ENCODE data around the gene CCDC73.
A peak's percentile ranks its signal among the peaks of the same experiment; 100 is the strongest.
"Not testable (repeated sequence)": the region's sequence is repeated elsewhere in the genome, so short reads cannot be mapped to it uniquely, and the experiment has no call there.

The CCDC73 gene

GRCh38 chr11:32775908-32776307 lies 18.6 kb downstream of the CCDC73 start:
- ATAC-seq (no peak), DNase-seq (no peak)
- Mint-ChIP-seq H3K27me3 (no peaks in the 10 kb centered on the region), H3K4me3 (peak overlapping the region; percentile 17 to 34), H3K4me1 (peaks cover 12% of the 10 kb centered on the region), H3K9me3 (no peaks in the 10 kb centered on the region), H3K27ac (peak overlapping the region in 1 of 2 donors; percentile 13)

- no peaks in the 10 kb centered on the region for H3K9me3 Mint-ChIP-seq
- no peak overlapping the region for H3K4me3 Mint-ChIP-seq
- H3K27me3 Mint-ChIP-seq, result no peaks in the 10 kb centered on the region
- ATAC-seq, result no peak
- H3K4me1 Mint-ChIP-seq, result peaks cover 12% of the 10 kb centered on the region
- no peak overlapping the region for H3K27ac Mint-ChIP-seq
- DNase-seq, result no peak
These were observed 20.4 kb downstream of the CCDC73 start for GRCh38 chr11:32774081-32774480.

- Mint-ChIP-seq H3K27ac (no peak overlapping the region), H3K4me1 (peaks cover 12% of the 10 kb centered on the region), H3K4me3 (no peak overlapping the region), H3K9me3 (no peaks in the 10 kb centered on the region), H3K27me3 (no peaks in the 10 kb centered on the region)
- ATAC-seq, result no peak
- no peak for DNase-seq
These were observed 21.7 kb downstream of the CCDC73 start for GRCh38 chr11:32772731-32773130.

GRCh38 chr11:32761774-32762173 lies 32.7 kb downstream of the CCDC73 start:
- not testable (repeated sequence) for DNase-seq, H3K4me3 Mint-ChIP-seq, H3K27me3 Mint-ChIP-seq, ATAC-seq, H3K4me1 Mint-ChIP-seq, H3K27ac Mint-ChIP-seq
- peaks cover 4 to 20% of the 10 kb centered on the region in 2 donors for H3K9me3 Mint-ChIP-seq

GRCh38 chr11:32758291-32758690 lies 36.2 kb downstream of the CCDC73 start:
- Mint-ChIP-seq H3K4me3 (no peak overlapping the region), H3K9me3 (peaks cover 0 to 7% of the 10 kb centered on the region in 2 donors), H3K27ac (no peak overlapping the region), H3K4me1 (no peaks in the 10 kb centered on the region), H3K27me3 (peaks cover 8% of the 10 kb centered on the region)
- DNase-seq (no peak), ATAC-seq (no peak)

- H3K27me3 Mint-ChIP-seq, result peaks cover 11% of the 10 kb centered on the region
- H3K27ac Mint-ChIP-seq, DNase-seq, ATAC-seq, H3K4me3 Mint-ChIP-seq, H3K4me1 Mint-ChIP-seq, H3K9me3 Mint-ChIP-seq: not testable (repeated sequence)
These were observed 41.3 kb downstream of the CCDC73 start for GRCh38 chr11:32753181-32753580.

- ATAC-seq, result no peak
- no peak overlapping the region for H3K4me3 Mint-ChIP-seq
- no peak for DNase-seq
These were observed 42.5 kb downstream of the CCDC73 start for GRCh38 chr11:32752001-32752400.

GRCh38 chr11:32751381-32751780 lies 43.1 kb downstream of the CCDC73 start:
- Mint-ChIP-seq H3K27ac (no peak overlapping the region), H3K4me1 (no peaks in the 10 kb centered on the region), H3K27me3 (peaks cover 19% of the 10 kb centered on the region), H3K4me3 (no peak overlapping the region), H3K9me3 (peaks cover 6 to 12% of the 10 kb centered on the region in 2 donors)
- no peak for DNase-seq
- ATAC-seq, result no peak

More at GRCh38 chr11:32752001-32752400, 42.5 kb downstream of the CCDC73 start:
- H3K27ac Mint-ChIP-seq, result no peak overlapping the region
- peaks cover 19% of the 10 kb centered on the region for H3K27me3 Mint-ChIP-seq
- H3K9me3 Mint-ChIP-seq, result peaks cover 0 to 12% of the 10 kb centered on the region in 2 donors
- H3K4me1 Mint-ChIP-seq, result no peaks in the 10 kb centered on the region

GRCh38 chr11:32729976-32730375 lies 64.5 kb downstream of the CCDC73 start:
- DNase-seq (no peak), ATAC-seq (no peak)
- peaks cover 8% of the 10 kb centered on the region for H3K27me3 Mint-ChIP-seq
- no peak overlapping the region for H3K27ac Mint-ChIP-seq
- H3K9me3 Mint-ChIP-seq, result peaks cover 17 to 28% of the 10 kb centered on the region in 2 donors
- no peak overlapping the region for H3K4me3 Mint-ChIP-seq
- H3K4me1 Mint-ChIP-seq, result no peaks in the 10 kb centered on the region

- Mint-ChIP-seq H3K27ac (no peak overlapping the region), H3K9me3 (no peaks in the 10 kb centered on the region), H3K4me1 (peaks cover 5% of the 10 kb centered on the region), H3K4me3 (no peak overlapping the region), H3K27me3 (peaks cover 19% of the 10 kb centered on the region)
- DNase-seq, result no peak
- no peak for ATAC-seq
These were observed 71.1 kb downstream of the CCDC73 start for GRCh38 chr11:32723332-32723731.

GRCh38 chr11:32722255-32722654 lies 72.2 kb downstream of the CCDC73 start:
- DNase-seq (no peak), ATAC-seq (no peak)
- Mint-ChIP-seq H3K4me1 (peaks cover 5% of the 10 kb centered on the region), H3K27me3 (peaks cover 20% of the 10 kb centered on the region), H3K4me3 (no peak overlapping the region), H3K9me3 (no peaks in the 10 kb centered on the region), H3K27ac (no peak overlapping the region)

- peaks cover 42% of the 10 kb centered on the region for H3K27me3 Mint-ChIP-seq
- H3K4me3 Mint-ChIP-seq, result no peak overlapping the region
- ATAC-seq (no peak), DNase-seq (no peak)
- H3K27ac Mint-ChIP-seq, result no peak overlapping the region
- no peaks in the 10 kb centered on the region for H3K9me3 Mint-ChIP-seq
- H3K4me1 Mint-ChIP-seq, result no peaks in the 10 kb centered on the region
These were observed 81.0 kb downstream of the CCDC73 start for GRCh38 chr11:32713496-32713895.

- DNase-seq, H3K4me1 Mint-ChIP-seq, H3K27ac Mint-ChIP-seq, H3K4me3 Mint-ChIP-seq, ATAC-seq: not testable (repeated sequence)
- Mint-ChIP-seq H3K27me3 (peaks cover 36% of the 10 kb centered on the region), H3K9me3 (peaks cover 0 to 11% of the 10 kb centered on the region in 2 donors)
These were observed 85.5 kb downstream of the CCDC73 start for GRCh38 chr11:32708978-32709377.

GRCh38 chr11:32706985-32707741 lies 87.3 kb downstream of the CCDC73 start:
- ATAC-seq (no peak), DNase-seq (no peak)
- peaks cover 32% of the 10 kb centered on the region for H3K27me3 Mint-ChIP-seq
- peaks cover 10% of the 10 kb centered on the region for H3K4me1 Mint-ChIP-seq
- H3K9me3 Mint-ChIP-seq, result peaks cover 0 to 11% of the 10 kb centered on the region in 2 donors
- no peak overlapping the region for H3K4me3 Mint-ChIP-seq
- no peak overlapping the region for H3K27ac Mint-ChIP-seq

- Mint-ChIP-seq H3K27ac (peak overlapping the region in 1 of 2 donors; percentile 27), H3K9me3 (peaks cover 0 to 11% of the 10 kb centered on the region in 2 donors), H3K4me1 (peaks cover 10% of the 10 kb centered on the region), H3K27me3 (peaks cover 25% of the 10 kb centered on the region), H3K4me3 (no peak overlapping the region)
- ATAC-seq (no peak), DNase-seq (no peak)
These were observed 89.0 kb downstream of the CCDC73 start for GRCh38 chr11:32705309-32706033.

- Mint-ChIP-seq H3K9me3 (peaks cover 0 to 11% of the 10 kb centered on the region in 2 donors), H3K27ac (no peak overlapping the region), H3K4me3 (no peak overlapping the region), H3K27me3 (peaks cover 18% of the 10 kb centered on the region), H3K4me1 (peaks cover 10% of the 10 kb centered on the region)
- ATAC-seq (no peak), DNase-seq (no peak)
These were observed 89.7 kb downstream of the CCDC73 start for GRCh38 chr11:32704775-32705174.

Measured in stimulated activated naive CD8-positive, alpha-beta T cell treated with anti-CD3 and anti-CD28 coated beads, Interleukin-15, amount 100 ng/mL, for 72 hours (primary cell).